Transverse colon (tissue), 4 donors: ENCODE results near the gene TRPC6. TPM values are rescaled to one million over a fixed set of nuclear protein-coding genes. Genes with fewer than 3 reads are reported as not detected.
"Not testable (repeated sequence)": the region's sequence is repeated elsewhere in the genome, so short reads cannot be mapped to it uniquely, and the experiment has no call there.

Experiments used
- DNase-seq: peaks from one replicate; pipeline ENCODE4 v3.0.0-alpha.2; 2019
- H3K27ac ChIP-seq, 4 donors: fragments of 200-600 bp; sonication (generic); 2 replicates each; pipeline ENCODE4 v1.5.1; 2016 to 2018; ENCODE audit warnings: inconsistent platforms in 4 of 4
- H3K27me3 ChIP-seq: fragments of 200-600 bp; sonication (generic); 2 replicates; pipeline ENCODE4 v1.5.1; 2017; ENCODE audit warnings: inconsistent platforms
- H3K36me3 ChIP-seq, 4 donors: fragments of 200-600 bp; sonication (generic); 2 replicates each; pipeline ENCODE4 v1.5.1; 2017 to 2019; ENCODE audit warnings: inconsistent platforms in 4 of 4
- H3K4me1 ChIP-seq, 4 donors: fragments of 200-600 bp; sonication (generic); 2 replicates each; pipeline ENCODE4 v1.5.1; 2017 to 2020; ENCODE audit warnings: inconsistent platforms in 4 of 4
- H3K4me3 ChIP-seq, 4 donors: fragments of 200-600 bp; sonication (generic); 1 replicate in 1 of 4; 2 replicates in 3 of 4; pipeline versions ENCODE4 v1.5.1 to v1.6.1; 2017 to 2019; ENCODE audit warnings: inconsistent platforms in 4 of 4
- H3K9me3 ChIP-seq, 2 donors: fragments of 200-600 bp; sonication (generic); 2 replicates each; pipeline ENCODE4 v1.5.1; 2017 to 2019; ENCODE audit warnings: inconsistent platforms in 2 of 2
- EP300 ChIP-seq: sonication (generic); formaldehyde crosslinking; IDR thresholded peaks from one replicate; pipeline ENCODE4 v1.6.1; 2017; ENCODE audit warnings: antibody characterized with exemption, low read depth
- POLR2A ChIP-seq: fragments of 450-650 bp; IDR thresholded peaks from one replicate; pipeline ENCODE4 v1.6.1; 2016; ENCODE audit warnings: antibody characterized with exemption, mild to moderate bottlenecking, moderate library complexity
- POLR2AphosphoS5 ChIP-seq, 3 donors: sonication (generic); formaldehyde crosslinking; IDR thresholded peaks; one replicate each; pipeline ENCODE4 v1.6.1; 2016; ENCODE audit warnings: antibody characterized with exemption in 3 of 3
- WGBS, 2 donors: methylation state at CpG; one replicate each; pipeline ENCODE4 v1.1.5; 2018; ENCODE audit warnings: low coverage in 1 of 2; 5-methylcytosine and 5-hydroxymethylcytosine counted together
- in situ Hi-C, 4 donors: fragments of 200-750 bp; cut with MboI; loops; one replicate each; pipeline versions ENCODE4 v1.15.0 to v1.15.1; 2017; ENCODE audit warnings: low sequenced_read_pairs in 3 of 4, low pct_ligation_motif_present in 1 of 4, low pct_unique_long_range_greater_than_20kb in 1 of 4
- intact Hi-C: fragments of 100-400 bp; cut with DNase I; formaldehyde crosslinking; loops from one replicate; pipeline ENCODE4 v1.15.1; 2023; ENCODE audit warnings: low total_unique reads
- total RNA-seq, 4 donors: library from RNA; depleted of rRNA; stranded (reverse); fragments of >200 nt; gene quantifications; one replicate each; pipeline ENCODE4 v1.1.0, GENCODE V29; 2016
- TF ChIP-seq, protein P1 (sequence below), 5 experiments: fragments of 200-600 bp in 3 of 5; fragments of 450-650 bp in 2 of 5; sonication (generic) in 3 of 5; IDR thresholded peaks; 1 replicate in 2 of 5; 2 replicates in 3 of 5; pipeline ENCODE4 v1.5.1; 2016 to 2017; ENCODE audit warnings: antibody characterized with exemption in 5 of 5, inconsistent platforms in 3 of 5, mild to moderate bottlenecking in 2 of 5, moderate library complexity in 1 of 5

The TRPC6 gene
- total RNA-seq, 4 donors from 2014 or later, result 1.4 to 15.9 (median 3.1) TPM; not detected in 1

GRCh38 chr11:101474666-101475065 lies 109.1 kb downstream of the TRPC6 start:
- no peak for DNase-seq
- no peak overlapping the region for H3K27ac ChIP-seq
- intact Hi-C loops, result no loop called here
- H3K27me3 ChIP-seq, result no peaks in the 10 kb centered on the region
- peaks cover 0 to 11% (median 0%) of the 10 kb centered on the region in 4 donors for H3K4me1 ChIP-seq
- TF ChIP-seq, protein P1, sequence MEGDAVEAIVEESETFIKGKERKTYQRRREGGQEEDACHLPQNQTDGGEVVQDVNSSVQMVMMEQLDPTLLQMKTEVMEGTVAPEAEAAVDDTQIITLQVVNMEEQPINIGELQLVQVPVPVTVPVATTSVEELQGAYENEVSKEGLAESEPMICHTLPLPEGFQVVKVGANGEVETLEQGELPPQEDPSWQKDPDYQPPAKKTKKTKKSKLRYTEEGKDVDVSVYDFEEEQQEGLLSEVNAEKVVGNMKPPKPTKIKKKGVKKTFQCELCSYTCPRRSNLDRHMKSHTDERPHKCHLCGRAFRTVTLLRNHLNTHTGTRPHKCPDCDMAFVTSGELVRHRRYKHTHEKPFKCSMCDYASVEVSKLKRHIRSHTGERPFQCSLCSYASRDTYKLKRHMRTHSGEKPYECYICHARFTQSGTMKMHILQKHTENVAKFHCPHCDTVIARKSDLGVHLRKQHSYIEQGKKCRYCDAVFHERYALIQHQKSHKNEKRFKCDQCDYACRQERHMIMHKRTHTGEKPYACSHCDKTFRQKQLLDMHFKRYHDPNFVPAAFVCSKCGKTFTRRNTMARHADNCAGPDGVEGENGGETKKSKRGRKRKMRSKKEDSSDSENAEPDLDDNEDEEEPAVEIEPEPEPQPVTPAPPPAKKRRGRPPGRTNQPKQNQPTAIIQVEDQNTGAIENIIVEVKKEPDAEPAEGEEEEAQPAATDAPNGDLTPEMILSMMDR (IDR thresholded peaks at IDR 0.05), result no peak
- TF ChIP-seq POLR2A (no peak), EP300 (no peak), POLR2AphosphoS5 (IDR thresholded peaks at IDR 0.05) (no peak)
- no peaks in the 10 kb centered on the region for H3K9me3 ChIP-seq
- H3K36me3 ChIP-seq, result no peaks in the 10 kb centered on the region
- in situ Hi-C loops, result loop anchor here in 2 of 4 donors (25.0 kb wide), 2 partner anchors 363 to 538 kb away; no protein-coding TSS in a partner anchor
- 77 to 86% methylated on average over 3 of the region's 3 CpGs for WGBS, 2 donors
- H3K4me3 ChIP-seq, result no peak overlapping the region

- peaks cover 0 to 11% (median 0%) of the 10 kb centered on the region in 4 donors for H3K4me1 ChIP-seq
- H3K27ac ChIP-seq, result no peak overlapping the region
- no peaks in the 10 kb centered on the region for H3K36me3 ChIP-seq
- H3K4me3 ChIP-seq, result no peak overlapping the region
- no peaks in the 10 kb centered on the region for H3K9me3 ChIP-seq
- TF ChIP-seq EP300 (no peak), POLR2A (no peak), POLR2AphosphoS5 (IDR thresholded peaks at IDR 0.05) (no peak)
- TF ChIP-seq, protein P1 (IDR thresholded peaks at IDR 0.05), result no peak
- in situ Hi-C loops (loop anchor here in 2 of 4 donors (25.0 kb wide), 2 partner anchors 366 to 541 kb away; no protein-coding TSS in a partner anchor), intact Hi-C loops (no loop called here)
- WGBS, 2 donors, result 19 to 28% methylated on average over 2 to 3 of the region's 3 CpGs
- H3K27me3 ChIP-seq, result no peaks in the 10 kb centered on the region
- DNase-seq, result no peak
Measured at GRCh38 chr11:101470881-101471520, 112.8 kb downstream of the TRPC6 start.

- in situ Hi-C loops, result loop anchor here in 2 of 4 donors (25.0 kb wide), 2 partner anchors 367 to 542 kb away; no protein-coding TSS in a partner anchor
- Histone ChIP-seq H3K27me3 (no peaks in the 10 kb centered on the region), H3K4me1 (peaks cover 0 to 11% (median 0%) of the 10 kb centered on the region in 4 donors), H3K36me3 (no peaks in the 10 kb centered on the region), H3K9me3 (no peaks in the 10 kb centered on the region), H3K4me3 (no peak overlapping the region), H3K27ac (no peak overlapping the region)
- 40 to 57% methylated on average over 1 to 2 of the region's 2 CpGs for WGBS, 2 donors
- intact Hi-C loops, result no loop called here
- DNase-seq, result no peak
- TF ChIP-seq EP300 (no peak), POLR2AphosphoS5 (IDR thresholded peaks at IDR 0.05) (no peak), POLR2A (no peak)
- TF ChIP-seq, protein P1 (IDR thresholded peaks at IDR 0.05), result no peak
Measured at GRCh38 chr11:101470419-101470818, 113.4 kb downstream of the TRPC6 start.

DNA sequence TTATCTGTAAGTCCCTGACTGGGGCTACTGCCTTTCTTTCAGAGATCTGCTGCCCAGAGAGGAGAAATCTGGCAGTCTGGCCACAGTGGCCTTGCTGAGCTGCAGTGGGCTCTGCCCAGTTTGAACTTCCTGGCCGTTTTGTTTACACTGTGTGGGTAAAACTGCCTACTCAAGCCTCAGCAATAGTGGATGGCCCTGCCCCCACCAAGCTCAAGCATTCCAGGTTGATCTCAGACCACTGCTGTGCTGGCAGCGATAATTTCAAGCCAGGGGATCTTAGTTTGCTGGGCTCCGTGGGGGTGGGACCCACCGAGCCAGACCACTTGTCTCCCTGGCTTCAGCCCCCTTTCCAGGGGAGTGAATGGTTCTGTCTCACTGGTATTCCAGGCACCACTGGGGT lies 117.5 kb downstream of the TRPC6 start:
- Histone ChIP-seq H3K4me3 (no peak overlapping the region), H3K4me1 (peaks cover 0 to 9% (median 0%) of the 10 kb centered on the region in 4 donors), H3K9me3 (no peaks in the 10 kb centered on the region), H3K27ac (no peak overlapping the region), H3K36me3 (no peaks in the 10 kb centered on the region), H3K27me3 (no peaks in the 10 kb centered on the region)
- intact Hi-C loops (no loop called here), in situ Hi-C loops (loop anchor here in 2 of 4 donors (10.0 to 25.0 kb wide), 3 partner anchors 371 to 546 kb away; no protein-coding TSS in a partner anchor)
- no peak for TF ChIP-seq POLR2A
- TF ChIP-seq POLR2AphosphoS5 (IDR thresholded peaks at IDR 0.05), result no peak
- TF ChIP-seq EP300, result no peak
- TF ChIP-seq, protein P1 (IDR thresholded peaks at IDR 0.05), result no peak
- DNase-seq, result no peak
- WGBS, 2 donors, result 68% methylated on average over 4 of the region's 4 CpGs; no CpG with 5 or more reads in 1 of the 2 donors

DNA sequence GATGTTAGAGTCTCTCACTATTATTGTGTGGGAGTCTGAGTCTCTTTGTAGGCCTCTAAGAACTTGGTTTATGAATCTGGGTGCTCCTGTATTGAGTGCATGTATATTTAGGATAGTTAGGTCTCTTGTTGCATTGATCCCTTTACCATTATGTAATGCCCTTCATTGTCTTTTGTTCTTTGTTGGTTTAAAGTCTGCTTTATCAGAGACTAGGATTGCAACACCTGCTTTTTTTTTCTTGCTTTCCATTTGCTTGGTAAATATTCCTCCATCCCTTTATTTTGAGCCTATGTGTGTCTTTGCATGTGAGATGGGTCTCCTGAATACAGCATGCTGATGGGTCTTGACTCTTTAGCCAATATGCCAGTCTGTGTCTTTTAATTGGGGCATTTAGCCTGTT lies 119.4 kb downstream of the TRPC6 start:
- in situ Hi-C loops, result loop anchor here in 2 of 4 donors (10.0 to 25.0 kb wide), 3 partner anchors 373 to 548 kb away; no protein-coding TSS in a partner anchor
- H3K4me1 ChIP-seq, DNase-seq, intact Hi-C loops, H3K9me3 ChIP-seq, H3K36me3 ChIP-seq, H3K27me3 ChIP-seq, H3K27ac ChIP-seq, H3K4me3 ChIP-seq: not testable (repeated sequence)
